ENCODE results near the gene MAP6. TPM values are rescaled to one million over a fixed set of nuclear protein-coding genes. Genes with fewer than 3 reads are reported as not detected.

The MAP6 gene
- total RNA-seq, 1 donor from 2014 or later, result 26.4 TPM

GRCh38 chr11:75706260-75706729 lies 37.5 kb upstream of the MAP6 start:
- TF ChIP-seq CTCF (IDR thresholded peaks at IDR 0.05), result peak; percentile 94
- DNase-seq (ENCODE audit: low spot score), result no peak
- Mint-ChIP-seq H3K9me3 (ENCODE audit: low read depth) (peaks cover 9% of the 10 kb centered on the region), H3K4me1 (ENCODE audit: low read depth) (peaks cover 11% of the 10 kb centered on the region), H3K27ac (ENCODE audit: unreplicated experiment) (no peak overlapping the region), H3K27me3 (ENCODE audit: low read depth) (peaks cover 3% of the 10 kb centered on the region), H3K36me3 (ENCODE audit: low read depth) (peaks cover 5% of the 10 kb centered on the region), H3K4me3 (ENCODE audit: unreplicated experiment) (no peak overlapping the region)

- Mint-ChIP-seq H3K4me1 (ENCODE audit: low read depth) (peaks cover 11% of the 10 kb centered on the region), H3K36me3 (ENCODE audit: low read depth) (peaks cover 5% of the 10 kb centered on the region), H3K4me3 (ENCODE audit: unreplicated experiment) (no peak overlapping the region), H3K9me3 (ENCODE audit: low read depth) (peaks cover 9% of the 10 kb centered on the region), H3K27me3 (ENCODE audit: low read depth) (peaks cover 3% of the 10 kb centered on the region), H3K27ac (ENCODE audit: unreplicated experiment) (no peak overlapping the region)
- TF ChIP-seq CTCF (IDR thresholded peaks at IDR 0.05), result no peak
- no peak for DNase-seq (ENCODE audit: low spot score)
Observed at GRCh38 chr11:75705541-75705940, 36.7 kb upstream of the MAP6 start.

GRCh38 chr11:75703695-75704237 lies 34.9 kb upstream of the MAP6 start:
- TF ChIP-seq CTCF (IDR thresholded peaks at IDR 0.05), result no peak
- DNase-seq (ENCODE audit: low spot score), result no peak
- H3K4me3 Mint-ChIP-seq (ENCODE audit: unreplicated experiment), result no peak overlapping the region
- peaks cover 9% of the 10 kb centered on the region for H3K9me3 Mint-ChIP-seq (ENCODE audit: low read depth)
- peaks cover 5% of the 10 kb centered on the region for H3K36me3 Mint-ChIP-seq (ENCODE audit: low read depth)
- H3K4me1 Mint-ChIP-seq (ENCODE audit: low read depth), result peaks cover 11% of the 10 kb centered on the region
- no peak overlapping the region for H3K27ac Mint-ChIP-seq (ENCODE audit: unreplicated experiment)
- peaks cover 10% of the 10 kb centered on the region for H3K27me3 Mint-ChIP-seq (ENCODE audit: low read depth)

- no peak overlapping the region for H3K4me3 Mint-ChIP-seq (ENCODE audit: unreplicated experiment)
- DNase-seq (ENCODE audit: low spot score), result no peak
- H3K9me3 Mint-ChIP-seq (ENCODE audit: low read depth), result peaks cover 4% of the 10 kb centered on the region
- no peak for TF ChIP-seq CTCF (IDR thresholded peaks at IDR 0.05)
- H3K36me3 Mint-ChIP-seq (ENCODE audit: low read depth), result no peaks in the 10 kb centered on the region
- H3K27me3 Mint-ChIP-seq (ENCODE audit: low read depth), result peaks cover 23% of the 10 kb centered on the region
- no peak overlapping the region for H3K27ac Mint-ChIP-seq (ENCODE audit: unreplicated experiment)
- peaks cover 6% of the 10 kb centered on the region for H3K4me1 Mint-ChIP-seq (ENCODE audit: low read depth)
Observed at GRCh38 chr11:75700940-75701339, 32.1 kb upstream of the MAP6 start.

- no peaks in the 10 kb centered on the region for H3K36me3 Mint-ChIP-seq (ENCODE audit: low read depth)
- H3K9me3 Mint-ChIP-seq (ENCODE audit: low read depth), result peaks cover 4% of the 10 kb centered on the region
- H3K4me3 Mint-ChIP-seq (ENCODE audit: unreplicated experiment), result no peak overlapping the region
- peaks cover 33% of the 10 kb centered on the region for H3K27me3 Mint-ChIP-seq (ENCODE audit: low read depth)
- H3K27ac Mint-ChIP-seq (ENCODE audit: unreplicated experiment), result no peak overlapping the region
- no peak for DNase-seq (ENCODE audit: low spot score)
- H3K4me1 Mint-ChIP-seq (ENCODE audit: low read depth), result no peaks in the 10 kb centered on the region
- no peak for TF ChIP-seq CTCF (IDR thresholded peaks at IDR 0.05)
Observed at GRCh38 chr11:75697906-75698581, 29.2 kb upstream of the MAP6 start.

Measured in chondrocyte (in vitro differentiated cells).